Measurements from ENCODE around the gene TTYH3. TPM values are rescaled to one million over a fixed set of nuclear protein-coding genes. Genes with fewer than 3 reads are reported as not detected.

The TTYH3 gene
- total RNA-seq, 1 experiment from 2014 or later = 18.3 TPM

GRCh38 chr7:2649139-2649838 is 17.5 kb downstream of the TTYH3 start:
- no peak for DNase-seq (ENCODE audit: low read depth)

- DNase-seq (ENCODE audit: low read depth) = no peak
Observed at GRCh38 chr7:2649991-2650390, 18.2 kb downstream of the TTYH3 start.

GRCh38 chr7:2650451-2650850 is 18.7 kb downstream of the TTYH3 start:
- DNase-seq (ENCODE audit: low read depth) = no peak

GRCh38 chr7:2651336-2651735 is 19.6 kb downstream of the TTYH3 start:
- no peak for DNase-seq (ENCODE audit: low read depth)

- no peak for DNase-seq (ENCODE audit: low read depth)
Observed at GRCh38 chr7:2651847-2652735, 20.3 kb downstream of the TTYH3 start.

- no peak for DNase-seq (ENCODE audit: low read depth)
Observed at GRCh38 chr7:2652736-2653060, 20.9 kb downstream of the TTYH3 start.

GRCh38 chr7:2654059-2654458 is 22.3 kb downstream of the TTYH3 start:
- DNase-seq (ENCODE audit: low read depth) = no peak

GRCh38 chr7:2655870-2656614 is 24.3 kb downstream of the TTYH3 start:
- DNase-seq (ENCODE audit: low read depth) = no peak

- no peak for DNase-seq (ENCODE audit: low read depth)
Observed at GRCh38 chr7:2657208-2657607, 25.4 kb downstream of the TTYH3 start.

- DNase-seq (ENCODE audit: low read depth) = no peak
Observed at GRCh38 chr7:2657920-2658671, 26.3 kb downstream of the TTYH3 start.

GRCh38 chr7:2658941-2659340 is 27.2 kb downstream of the TTYH3 start:
- DNase-seq (ENCODE audit: low read depth) = no peak

- no peak for DNase-seq (ENCODE audit: low read depth)
Observed at GRCh38 chr7:2659556-2660358, 28.0 kb downstream of the TTYH3 start.

- no peak for DNase-seq (ENCODE audit: low read depth)
Observed at GRCh38 chr7:2660359-2661095, 28.7 kb downstream of the TTYH3 start.

GRCh38 chr7:2661096-2661449 is 29.3 kb downstream of the TTYH3 start:
- no peak for DNase-seq (ENCODE audit: low read depth)

GRCh38 chr7:2661602-2662272 is 30.0 kb downstream of the TTYH3 start:
- no peak for DNase-seq (ENCODE audit: low read depth)

- DNase-seq (ENCODE audit: low read depth) = no peak
Observed at GRCh38 chr7:2662273-2663120, 30.7 kb downstream of the TTYH3 start.

GRCh38 chr7:2663121-2663886 is 31.5 kb downstream of the TTYH3 start:
- DNase-seq (ENCODE audit: low read depth) = no peak

GRCh38 chr7:2663960-2664359 is 32.2 kb downstream of the TTYH3 start:
- DNase-seq (ENCODE audit: low read depth) = no peak
